Femur (tissue), 1 donor: ENCODE results near the gene PCSK6.

Source experiments
- DNase-seq: peaks from one replicate; pipeline ENCODE4 v3.0.0-alpha.2; 2017

The PCSK6 gene

DNA sequence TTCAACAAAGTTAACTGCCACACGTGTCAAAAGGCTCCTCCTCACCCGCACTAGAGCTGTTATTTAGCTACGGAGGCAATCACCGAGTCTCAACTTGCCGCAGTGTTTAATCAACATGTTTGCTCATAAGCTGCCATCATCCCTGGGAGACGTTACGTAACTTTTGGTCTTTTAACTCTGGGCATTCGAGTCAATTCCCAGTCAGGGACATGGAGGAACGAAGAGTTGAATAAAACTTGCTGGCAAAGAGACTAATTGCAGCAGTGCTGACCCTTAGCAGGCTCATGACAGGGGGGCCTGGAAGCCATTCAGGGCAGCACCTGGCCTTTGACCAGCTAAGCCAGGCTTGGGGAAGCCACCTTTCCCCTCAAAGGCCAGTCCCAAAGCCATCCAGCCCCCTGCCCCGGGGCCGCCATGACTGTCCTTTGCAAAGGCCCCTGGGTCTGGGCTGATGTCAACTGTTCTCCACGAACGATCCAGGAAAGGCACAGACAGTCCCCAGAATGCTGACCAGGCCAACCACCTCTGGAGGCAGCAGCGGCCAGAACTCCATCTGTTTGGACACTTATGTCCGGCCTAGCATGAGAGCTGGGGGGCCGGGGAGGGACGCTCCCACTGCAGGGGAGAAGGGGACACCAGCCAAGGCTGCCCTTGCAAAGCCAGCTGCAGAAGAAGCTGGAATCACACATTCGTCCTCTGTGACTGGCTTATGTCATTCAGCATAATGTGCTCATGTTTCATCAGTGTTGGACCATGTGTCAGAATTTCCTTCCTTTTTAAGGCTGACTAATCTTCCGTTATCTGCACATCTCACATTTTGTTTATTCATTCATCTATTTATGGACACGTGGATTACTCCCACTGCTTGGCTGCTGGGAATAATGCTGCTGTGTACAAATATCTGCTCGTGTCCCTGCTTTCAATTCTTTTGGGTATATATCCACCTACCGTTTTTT, 43.7 kb downstream of the PCSK6 start:
- peak; percentile 56 for DNase-seq

- DNase-seq = peak; percentile 6
Measured at GRCh38 chr15:101444807-101445508, 44.5 kb downstream of the PCSK6 start.

DNA sequence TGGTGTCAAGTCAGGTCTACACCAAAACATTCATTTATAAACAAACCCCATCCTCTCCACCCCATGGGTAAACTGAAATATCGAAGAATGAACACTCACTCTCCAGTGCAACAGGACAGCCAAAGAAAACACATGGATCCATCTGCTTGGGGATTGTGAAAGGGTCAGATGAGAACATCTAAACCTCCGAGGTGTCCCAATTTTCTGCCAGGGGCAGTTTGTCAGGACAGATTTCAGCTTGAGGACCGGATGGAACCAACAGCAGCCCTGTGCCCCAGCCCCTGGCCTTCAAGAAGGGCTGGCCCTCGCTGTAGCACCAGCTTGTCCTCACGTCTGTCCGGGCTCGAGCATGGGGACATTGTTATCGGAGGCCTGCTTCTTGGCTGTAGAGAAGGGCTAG, 45.5 kb downstream of the PCSK6 start:
- DNase-seq = no peak

GRCh38 chr15:101442272-101442671, 47.2 kb downstream of the PCSK6 start:
- DNase-seq = no peak

GRCh38 chr15:101441696-101442095, 47.8 kb downstream of the PCSK6 start:
- no peak for DNase-seq

DNA sequence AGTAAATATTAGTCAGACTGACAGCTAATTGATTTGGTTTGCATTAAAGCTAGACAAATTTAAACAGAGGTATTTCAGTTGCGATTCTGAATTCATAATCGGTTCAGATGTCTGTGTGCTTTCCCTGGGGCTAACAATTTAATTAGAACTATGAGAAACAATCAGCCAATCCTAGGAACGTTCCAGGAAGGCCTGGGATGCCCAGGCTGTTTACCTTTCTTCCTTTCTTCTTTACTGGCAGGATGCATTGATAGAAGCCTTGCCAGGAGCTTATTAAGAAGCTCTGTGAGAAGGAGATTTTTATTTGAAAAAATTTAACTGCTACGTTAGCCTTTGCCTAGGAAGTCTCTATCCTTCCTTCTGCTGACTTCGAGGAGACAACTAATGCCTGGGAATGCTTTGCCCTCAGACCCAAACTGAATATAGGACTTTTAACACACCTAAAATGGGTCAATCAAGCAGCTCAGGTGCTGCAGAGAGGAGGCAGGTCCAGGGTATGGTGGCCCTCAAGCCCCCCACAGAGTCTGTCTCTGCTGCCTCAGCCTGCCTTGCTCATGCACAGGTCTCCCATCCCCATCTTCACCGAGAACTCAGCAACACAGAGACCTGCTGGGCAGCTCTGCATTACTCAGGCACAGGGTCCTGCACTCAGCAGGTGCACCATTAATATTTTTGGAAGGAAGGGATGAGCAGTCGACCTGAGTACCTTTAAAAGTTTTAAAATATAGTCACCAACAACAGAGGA, 48.5 kb downstream of the PCSK6 start:
- DNase-seq = no peak

- peak; percentile 50 for DNase-seq
Measured at GRCh38 chr15:101439920-101440319, 49.6 kb downstream of the PCSK6 start.

DNA sequence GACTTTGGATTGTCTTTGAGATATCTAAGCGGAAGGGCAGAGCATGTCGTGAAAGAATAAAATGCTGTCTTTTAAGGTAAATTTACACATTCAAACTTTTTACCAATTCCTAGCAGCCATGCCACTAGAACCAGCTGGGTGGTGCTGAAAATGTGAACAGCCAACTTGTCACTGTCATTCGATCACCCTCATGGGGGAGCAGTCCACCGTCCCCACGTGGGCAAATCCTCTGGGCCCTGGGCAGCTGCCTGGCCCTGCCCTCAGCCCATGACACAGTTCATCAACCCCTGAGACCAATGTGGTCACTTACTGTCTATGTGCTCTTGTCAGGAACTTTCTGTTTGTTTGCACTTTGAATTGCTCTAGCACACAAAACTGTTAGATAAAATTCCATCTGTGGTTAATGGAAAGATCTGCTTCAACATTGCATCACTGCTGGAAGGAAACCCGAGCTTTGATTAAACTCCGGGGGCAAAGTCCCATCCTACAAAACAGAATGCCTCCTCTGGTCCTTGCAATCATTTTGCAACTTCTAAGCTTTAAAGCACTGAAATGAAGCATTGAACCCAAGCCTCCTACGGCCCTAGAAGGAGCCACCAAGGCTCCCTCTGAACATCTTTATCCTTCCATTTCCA, 50.1 kb downstream of the PCSK6 start:
- no peak for DNase-seq

- DNase-seq = no peak
Measured at GRCh38 chr15:101438482-101439284, 50.8 kb downstream of the PCSK6 start.

DNA sequence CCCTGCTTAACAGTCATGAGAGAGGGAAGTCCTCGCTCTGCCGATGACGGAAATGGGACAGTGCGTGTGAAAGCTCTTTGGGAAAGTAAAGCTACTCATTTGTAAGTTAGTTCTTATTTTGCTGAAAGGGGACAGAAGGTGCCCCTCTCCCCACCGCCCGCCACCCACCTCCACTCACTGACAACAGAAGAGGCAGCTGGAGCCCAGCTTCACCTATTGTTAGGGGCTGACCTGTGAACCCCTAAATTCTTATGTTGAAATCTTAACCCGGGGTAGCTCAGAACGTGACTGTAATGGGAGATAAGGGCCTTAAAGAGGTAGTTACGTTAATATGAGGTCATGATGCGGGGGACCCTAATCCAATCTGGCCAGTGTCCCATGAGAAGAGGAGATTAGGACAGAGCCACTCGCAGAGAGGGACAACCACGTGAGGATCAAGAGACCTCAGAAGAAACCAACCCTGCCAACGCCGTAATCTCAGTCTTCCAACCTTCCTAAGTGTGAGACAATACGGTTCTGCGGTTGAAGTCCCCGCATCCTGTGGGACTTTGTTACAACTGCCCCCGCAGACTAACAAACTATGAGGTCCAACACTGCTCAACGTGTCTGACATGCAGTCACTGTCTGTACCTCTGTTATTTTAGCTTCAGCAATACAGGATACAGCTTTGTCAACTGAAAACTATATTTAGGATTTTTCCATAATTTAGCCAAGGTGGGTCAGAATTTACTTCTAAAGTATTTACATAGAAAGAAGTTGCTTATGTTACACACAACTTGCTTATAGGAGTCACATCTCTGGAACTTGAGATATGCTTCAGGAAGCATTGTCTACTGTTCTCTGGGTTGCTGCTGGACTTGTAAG, 51.7 kb downstream of the PCSK6 start:
- DNase-seq = no peak

- no peak for DNase-seq
Measured at GRCh38 chr15:101437209-101437608, 52.3 kb downstream of the PCSK6 start.

GRCh38 chr15:101436526-101436925, 53.0 kb downstream of the PCSK6 start:
- no peak for DNase-seq

- DNase-seq = no peak
Measured at GRCh38 chr15:101435761-101436160, 53.7 kb downstream of the PCSK6 start.

DNA sequence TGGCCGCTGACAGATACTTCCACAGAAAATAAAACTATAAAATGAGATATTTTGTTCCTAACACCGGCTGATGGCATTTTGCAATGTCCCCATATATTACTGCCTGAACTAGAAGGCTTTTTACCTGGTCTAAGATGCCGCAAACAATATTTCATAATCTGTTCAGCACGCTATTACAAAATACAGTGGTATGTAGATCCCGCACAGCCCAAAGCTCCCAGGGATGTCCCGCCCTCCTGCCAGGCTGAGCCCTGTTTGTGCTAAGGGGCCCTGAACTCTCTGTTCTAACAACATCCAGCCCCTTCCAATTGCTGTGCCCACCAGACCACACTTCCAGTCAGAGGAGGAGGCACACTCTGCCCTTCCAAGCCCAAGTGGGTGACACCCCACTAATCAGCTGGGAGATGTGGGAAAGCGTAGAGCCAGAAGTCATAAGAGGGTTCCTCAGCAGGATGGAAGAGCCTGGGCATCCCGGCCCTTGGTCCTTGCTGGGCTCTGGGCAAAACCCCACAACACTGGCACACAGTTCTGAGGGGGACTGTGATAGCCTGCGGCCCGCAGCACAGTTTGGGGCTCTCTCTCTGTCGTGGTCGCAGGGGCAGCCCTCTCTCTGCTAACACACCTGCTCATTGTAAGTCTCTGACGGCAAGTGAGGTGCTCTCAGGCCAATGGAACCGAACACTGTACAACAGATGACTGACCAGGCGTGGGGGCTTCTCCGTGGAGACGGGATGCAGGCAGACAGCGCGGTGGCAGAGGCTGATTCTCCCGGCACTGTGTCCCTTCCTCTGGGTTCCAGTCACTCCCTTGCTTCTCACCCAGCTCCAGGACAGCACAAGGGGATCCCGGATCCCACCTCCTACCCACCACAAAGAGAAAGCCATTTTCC, 55.2 kb downstream of the PCSK6 start:
- no peak for DNase-seq

DNA sequence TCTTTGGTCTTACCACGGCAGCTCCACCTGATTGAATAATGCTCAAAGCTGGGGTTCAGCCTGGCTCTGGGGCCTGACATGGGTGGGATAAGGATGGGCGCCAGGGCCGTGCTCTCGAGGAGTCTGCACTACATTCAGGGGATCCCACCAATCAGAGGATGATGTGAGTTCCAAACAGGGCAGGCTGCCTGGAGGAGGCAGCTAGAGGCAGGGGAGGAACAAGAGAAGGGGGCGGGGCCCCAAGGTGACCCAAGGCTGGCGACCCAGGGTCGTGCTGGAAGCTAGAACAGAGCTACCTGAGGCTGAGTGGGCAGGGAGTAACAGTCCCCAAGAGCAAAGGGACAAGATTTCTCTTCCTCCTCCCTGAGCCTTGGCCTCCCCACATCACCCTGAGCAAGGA, 56.1 kb downstream of the PCSK6 start:
- no peak for DNase-seq

DNA sequence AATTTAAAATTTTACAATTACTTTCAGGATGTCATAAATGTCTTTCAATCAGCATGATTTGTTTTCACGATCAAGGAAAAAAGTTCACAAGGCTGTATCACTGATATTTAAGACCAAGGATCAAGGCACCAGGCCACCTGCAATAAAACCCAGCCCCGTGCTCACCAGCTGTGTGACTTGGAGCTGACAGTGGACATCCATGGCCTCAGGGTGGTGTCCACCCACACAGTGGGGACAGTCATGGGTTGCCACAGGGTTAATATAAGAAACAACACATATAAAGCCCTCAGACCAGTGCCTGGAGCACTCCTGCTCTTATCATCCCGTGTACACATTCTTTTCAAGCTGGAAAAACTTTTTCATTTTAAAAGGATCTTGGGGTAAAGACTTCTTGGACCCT, 56.5 kb downstream of the PCSK6 start:
- no peak for DNase-seq

DNA sequence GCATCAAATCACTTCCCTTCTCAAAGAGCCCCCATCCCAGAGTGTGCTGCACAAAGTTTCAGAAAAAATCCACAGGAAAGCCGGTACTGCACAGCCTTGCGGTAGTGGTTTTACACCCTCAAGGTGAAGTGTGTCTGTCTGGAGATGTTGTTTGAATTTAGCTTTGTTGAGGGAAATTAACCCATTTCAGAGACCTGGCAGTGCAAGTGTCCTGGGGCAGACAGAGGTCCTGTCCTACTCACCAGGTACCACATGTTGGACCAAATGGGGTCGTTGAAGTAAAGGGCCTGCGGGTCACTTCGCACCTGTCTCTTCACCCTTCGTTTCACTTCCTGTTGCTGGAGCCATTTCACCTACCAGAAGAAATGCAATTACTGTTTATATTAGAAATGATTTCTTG, 57.8 kb downstream of the PCSK6 start:
- no peak for DNase-seq

GRCh38 chr15:101431301-101431700, 58.2 kb downstream of the PCSK6 start:
- no peak for DNase-seq

DNA sequence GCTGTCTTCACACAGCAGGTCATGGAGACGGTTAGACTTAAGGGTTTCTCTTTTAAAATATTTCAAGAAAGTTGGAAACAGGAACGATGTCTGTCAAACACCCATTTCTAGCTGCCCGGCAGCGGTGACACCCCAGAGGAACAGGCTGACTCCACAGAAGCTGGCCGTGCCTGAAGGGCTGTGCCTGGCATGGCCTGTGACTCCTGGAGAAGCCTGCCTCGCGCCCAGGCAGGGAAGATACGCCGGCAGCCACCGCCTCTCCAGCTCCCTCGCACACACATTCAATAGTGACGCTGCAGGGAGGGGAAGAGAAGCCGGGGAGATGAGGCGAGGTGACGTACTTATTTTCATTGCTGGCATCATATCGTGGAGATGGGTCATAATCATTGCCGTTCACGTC, 59.9 kb downstream of the PCSK6 start:
- DNase-seq = no peak

GRCh38 chr15:101429191-101429590, 60.3 kb downstream of the PCSK6 start:
- no peak for DNase-seq
